GM12878 (cell line): ENCODE data around the gene ZC3H10. TPM values are rescaled to one million over a fixed set of nuclear protein-coding genes. Genes with fewer than 3 reads are reported as not detected.

Experiments
- BCL11A ChIP-seq: IDR thresholded peaks from 2 replicates; pipeline ENCODE4 v1.6.1; 2011; ENCODE audit warnings: low read depth, low read length
- ETV6 ChIP-seq, 2 experiments: fragments of 450-650 bp in 1 of 2; IDR thresholded peaks in 1 of 2; conservative IDR thresholded peaks in 1 of 2; 2 replicates each; pipeline ENCODE4 v1.6.1; 2014; ENCODE audit warnings: antibody characterized with exemption in 1 of 2, borderline replicate concordance in 1 of 2, low read depth in 1 of 2, mild to moderate bottlenecking in 1 of 2, moderate library complexity in 1 of 2
- GABPA ChIP-seq: IDR thresholded peaks from 2 replicates; pipeline ENCODE4 v1.6.1; 2014; ENCODE audit warnings: antibody characterized with exemption, low read depth, mild to moderate bottlenecking, inconsistent platforms
- MYC ChIP-seq: IDR thresholded peaks from 2 replicates; pipeline ENCODE4 v1.6.1; 2011; ENCODE audit warnings: mild to moderate bottlenecking, low read length, moderate library complexity, inconsistent platforms; ENCODE audit not compliant: insufficient read depth, insufficient replicate concordance, insufficient read length, severe bottlenecking
- NBN ChIP-seq: fragments of 450-650 bp; IDR thresholded peaks from 2 replicates; pipeline ENCODE4 v1.6.1; 2016
- NR2C1 ChIP-seq: fragments of 450-650 bp; IDR thresholded peaks from 2 replicates; pipeline ENCODE4 v1.6.1; 2017; ENCODE audit warnings: antibody characterized with exemption, mild to moderate bottlenecking, moderate library complexity
- POLR2A ChIP-seq: IDR thresholded peaks from 2 replicates; pipeline ENCODE4 v1.6.1; 2011; ENCODE audit warnings: low read depth, mild to moderate bottlenecking, low read length
- POLR2AphosphoS2 ChIP-seq: IDR thresholded peaks from 2 replicates; pipeline ENCODE4 v1.6.1; 2011; ENCODE audit warnings: low read depth, mild to moderate bottlenecking, low read length, improper control_type of control experiment, moderate library complexity
- RAD21 ChIP-seq: IDR thresholded peaks from 2 replicates; pipeline ENCODE4 v1.6.1; 2011; ENCODE audit warnings: mild to moderate bottlenecking, low read depth, low read length, moderate library complexity; ENCODE audit not compliant: insufficient read depth
- RB1 ChIP-seq: fragments of 450-650 bp; formaldehyde crosslinking; IDR thresholded peaks from 2 replicates; pipeline ENCODE4 v1.6.1; 2017; ENCODE audit warnings: mild to moderate bottlenecking, borderline replicate concordance
- RELA ChIP-seq: fragments of 450-650 bp; IDR thresholded peaks from 2 replicates; pipeline ENCODE4 v1.8.0; 2014; ENCODE audit warnings: borderline replicate concordance; ENCODE audit not compliant: partially characterized antibody
- SMAD1 ChIP-seq: fragments of 450-650 bp; IDR thresholded peaks from 2 replicates; pipeline ENCODE4 v1.6.1; 2018; ENCODE audit warnings: mild to moderate bottlenecking, low read depth; ENCODE audit not compliant: partially characterized antibody
- SREBF1 ChIP-seq: IDR thresholded peaks from 2 replicates; pipeline ENCODE4 v1.6.1; 2012; ENCODE audit warnings: mild to moderate bottlenecking, low read length
- SUPT20H ChIP-seq: IDR thresholded peaks from 2 replicates; pipeline ENCODE4 v1.6.1; 2011; ENCODE audit warnings: low read depth, mild to moderate bottlenecking, low read length, moderate library complexity, borderline replicate concordance; ENCODE audit not compliant: control insufficient read depth
- TARDBP ChIP-seq: IDR thresholded peaks from 2 replicates; pipeline ENCODE4 v1.6.1; 2016; ENCODE audit warnings: borderline replicate concordance
- TCF3 ChIP-seq: IDR thresholded peaks from 2 replicates; pipeline ENCODE4 v1.6.1; 2012; ENCODE audit warnings: low read depth, mild to moderate bottlenecking, low read length, borderline replicate concordance; ENCODE audit not compliant: insufficient read depth
- ZBED1 ChIP-seq: IDR thresholded peaks from 2 replicates; pipeline ENCODE4 v1.6.1; 2016; ENCODE audit warnings: borderline replicate concordance
- polyA plus RNA-seq, 11 experiments: library from polyadenylated mRNA; depleted of rRNA in 4 of 11; unstranded in 6 of 11; stranded (reverse) in 5 of 11; fragments of >200 nt; fragmentation: Nextera tagmentation in 4 of 11; fragmentation: Illumina TruSeq in 1 of 11; extraction: Ambion mirVana in 4 of 11; extraction: Trizol in 1 of 11; gene quantifications; 1 replicate in 1 of 11; 2 replicates in 10 of 11; pipeline versions ENCODE4 v1.2.1 to v1.2.3, GENCODE V29; 2011 to 2016; ENCODE audit warnings: inconsistent platforms in 2 of 11, missing spikeins in 2 of 11, low read depth in 1 of 11
- total RNA-seq, 4 experiments: library from RNA; depleted of rRNA in 3 of 4; stranded (reverse); fragments of >200 nt in 3 of 4; fragmentation: Illumina TruSeq in 1 of 4; extraction: Trizol in 1 of 4; gene quantifications; 2 replicates each; pipeline versions ENCODE4 v1.2.1 to v1.2.3, GENCODE V29; 2013 to 2021
- TF ChIP-seq, protein P1 (sequence below): fragments of 450-650 bp; IDR thresholded peaks from 2 replicates; pipeline ENCODE4 v1.6.1; 2014; ENCODE audit warnings: mild to moderate bottlenecking
- TF ChIP-seq, protein P2 (sequence below): fragments of 450-650 bp; formaldehyde crosslinking; IDR thresholded peaks from 2 replicates; pipeline ENCODE4 v1.4.0; 2020; ENCODE audit warnings: mild to moderate bottlenecking, moderate library complexity
- TF ChIP-seq, protein P3 (sequence below): fragments of 450-650 bp; IDR thresholded peaks from 2 replicates; pipeline ENCODE4 v1.6.1; 2016; ENCODE audit warnings: mild to moderate bottlenecking

Gene ZC3H10
- total and polyA plus RNA-seq, 10 of the 15 experiments (the other 5 are each of a cell fraction or from before 2014, with no cell fraction given): 0.56 to 6.4 (median 3.7) TPM

DNA sequence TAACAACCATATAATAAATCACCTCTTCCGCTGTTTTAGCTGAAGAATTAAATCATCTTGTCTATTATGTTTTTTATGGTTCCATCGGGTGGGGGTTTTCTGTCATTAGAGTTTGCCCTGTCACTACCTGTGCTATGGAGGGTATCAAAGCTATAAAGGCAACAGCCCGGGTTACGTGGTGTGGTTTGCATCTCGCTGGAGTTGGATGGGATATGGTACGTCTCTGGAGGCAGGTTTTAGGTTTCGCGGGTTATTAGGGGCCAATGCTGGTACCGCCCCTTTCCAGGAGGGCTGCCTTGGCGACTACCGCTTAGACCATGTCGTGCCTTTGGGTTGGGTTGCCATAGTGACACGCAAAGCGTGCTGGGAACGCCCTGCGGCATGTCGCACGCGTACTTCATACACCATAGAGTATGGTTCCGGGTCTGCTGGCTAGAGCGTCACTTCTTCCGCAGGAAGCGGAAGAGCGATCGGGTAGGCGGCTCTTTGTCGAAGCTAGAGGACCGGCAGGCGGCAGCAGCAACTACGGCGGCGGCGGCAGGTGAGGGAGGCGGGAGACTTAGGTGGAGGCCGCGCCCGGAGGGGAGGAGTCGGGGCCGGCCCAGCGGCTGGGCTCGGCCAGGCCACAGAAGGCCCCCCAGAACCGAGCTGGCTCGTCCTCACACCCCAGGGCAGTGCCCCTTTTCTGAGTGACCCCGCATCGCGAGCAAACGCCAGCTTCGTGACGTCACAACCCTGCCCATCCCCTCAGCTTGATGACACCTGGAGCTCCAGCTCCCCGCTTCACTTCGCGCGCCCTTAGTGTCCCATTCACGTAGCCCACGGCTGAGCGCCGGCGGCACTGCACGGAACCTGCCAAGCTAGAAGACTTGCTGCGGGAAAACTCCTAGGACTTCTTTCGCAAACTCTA lies at the start of gene ZC3H10 (continued):
- TF ChIP-seq TCF3 (0 out of 2 replicates have a peak, but pooled peaks have one; percentile 49), TARDBP (peak; percentile 91), RELA (peak; percentile 80), NBN (peak; percentile 95), RAD21 (no peak), SMAD1 (peak; percentile 73), BCL11A (peak; percentile 92), SREBF1 (peak; percentile 54; the same call in 1 of the 2 replicates), RB1 (peak; percentile 81; the same call in 1 of the 2 replicates), ETV6 (conservative IDR thresholded peaks at IDR 0.05 in 1 of 2, IDR thresholded peaks at IDR 0.05 in 1 of 2; ENCODE audit: borderline replicate concordance in 1 of 2, low read depth in 1 of 2) (peak; percentile 92 to 98; a peak in 3 of 4 replicates), NR2C1 (peak; percentile 98), MYC (peak; percentile 87), POLR2AphosphoS2 (peak; percentile 99), SUPT20H (no peak), ZBED1 (peak; percentile 99), GABPA (peak; percentile 98), POLR2A (peak; percentile 99)
- TF ChIP-seq, protein P1, sequence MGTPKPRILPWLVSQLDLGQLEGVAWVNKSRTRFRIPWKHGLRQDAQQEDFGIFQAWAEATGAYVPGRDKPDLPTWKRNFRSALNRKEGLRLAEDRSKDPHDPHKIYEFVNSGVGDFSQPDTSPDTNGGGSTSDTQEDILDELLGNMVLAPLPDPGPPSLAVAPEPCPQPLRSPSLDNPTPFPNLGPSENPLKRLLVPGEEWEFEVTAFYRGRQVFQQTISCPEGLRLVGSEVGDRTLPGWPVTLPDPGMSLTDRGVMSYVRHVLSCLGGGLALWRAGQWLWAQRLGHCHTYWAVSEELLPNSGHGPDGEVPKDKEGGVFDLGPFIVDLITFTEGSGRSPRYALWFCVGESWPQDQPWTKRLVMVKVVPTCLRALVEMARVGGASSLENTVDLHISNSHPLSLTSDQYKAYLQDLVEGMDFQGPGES: peak; percentile 46; the same call in 1 of the 2 replicates
- TF ChIP-seq, protein P2, sequence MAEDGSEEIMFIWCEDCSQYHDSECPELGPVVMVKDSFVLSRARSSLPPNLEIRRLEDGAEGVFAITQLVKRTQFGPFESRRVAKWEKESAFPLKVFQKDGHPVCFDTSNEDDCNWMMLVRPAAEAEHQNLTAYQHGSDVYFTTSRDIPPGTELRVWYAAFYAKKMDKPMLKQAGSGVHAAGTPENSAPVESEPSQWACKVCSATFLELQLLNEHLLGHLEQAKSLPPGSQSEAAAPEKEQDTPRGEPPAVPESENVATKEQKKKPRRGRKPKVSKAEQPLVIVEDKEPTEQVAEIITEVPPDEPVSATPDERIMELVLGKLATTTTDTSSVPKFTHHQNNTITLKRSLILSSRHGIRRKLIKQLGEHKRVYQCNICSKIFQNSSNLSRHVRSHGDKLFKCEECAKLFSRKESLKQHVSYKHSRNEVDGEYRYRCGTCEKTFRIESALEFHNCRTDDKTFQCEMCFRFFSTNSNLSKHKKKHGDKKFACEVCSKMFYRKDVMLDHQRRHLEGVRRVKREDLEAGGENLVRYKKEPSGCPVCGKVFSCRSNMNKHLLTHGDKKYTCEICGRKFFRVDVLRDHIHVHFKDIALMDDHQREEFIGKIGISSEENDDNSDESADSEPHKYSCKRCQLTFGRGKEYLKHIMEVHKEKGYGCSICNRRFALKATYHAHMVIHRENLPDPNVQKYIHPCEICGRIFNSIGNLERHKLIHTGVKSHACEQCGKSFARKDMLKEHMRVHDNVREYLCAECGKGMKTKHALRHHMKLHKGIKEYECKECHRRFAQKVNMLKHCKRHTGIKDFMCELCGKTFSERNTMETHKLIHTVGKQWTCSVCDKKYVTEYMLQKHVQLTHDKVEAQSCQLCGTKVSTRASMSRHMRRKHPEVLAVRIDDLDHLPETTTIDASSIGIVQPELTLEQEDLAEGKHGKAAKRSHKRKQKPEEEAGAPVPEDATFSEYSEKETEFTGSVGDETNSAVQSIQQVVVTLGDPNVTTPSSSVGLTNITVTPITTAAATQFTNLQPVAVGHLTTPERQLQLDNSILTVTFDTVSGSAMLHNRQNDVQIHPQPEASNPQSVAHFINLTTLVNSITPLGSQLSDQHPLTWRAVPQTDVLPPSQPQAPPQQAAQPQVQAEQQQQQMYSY (CRISPR knock-in tag): 0 out of 2 replicates have a peak, but pooled peaks have one; percentile 60
- TF ChIP-seq, protein P3, sequence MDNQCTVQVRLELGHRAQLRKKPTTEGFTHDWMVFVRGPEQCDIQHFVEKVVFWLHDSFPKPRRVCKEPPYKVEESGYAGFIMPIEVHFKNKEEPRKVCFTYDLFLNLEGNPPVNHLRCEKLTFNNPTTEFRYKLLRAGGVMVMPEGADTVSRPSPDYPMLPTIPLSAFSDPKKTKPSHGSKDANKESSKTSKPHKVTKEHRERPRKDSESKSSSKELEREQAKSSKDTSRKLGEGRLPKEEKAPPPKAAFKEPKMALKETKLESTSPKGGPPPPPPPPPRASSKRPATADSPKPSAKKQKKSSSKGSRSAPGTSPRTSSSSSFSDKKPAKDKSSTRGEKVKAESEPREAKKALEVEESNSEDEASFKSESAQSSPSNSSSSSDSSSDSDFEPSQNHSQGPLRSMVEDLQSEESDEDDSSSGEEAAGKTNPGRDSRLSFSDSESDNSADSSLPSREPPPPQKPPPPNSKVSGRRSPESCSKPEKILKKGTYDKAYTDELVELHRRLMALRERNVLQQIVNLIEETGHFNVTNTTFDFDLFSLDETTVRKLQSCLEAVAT: peak; percentile 47
